GM18505 (cell line): ENCODE results near the gene SORT1.
"Not testable (repeated sequence)": the region's sequence is repeated elsewhere in the genome, so short reads cannot be mapped to it uniquely, and the experiment has no call there.

ENCODE experiments used
- ATAC-seq: cut with Tn5 transposase; IDR thresholded peaks from one replicate; pipeline ENCODE4 v1.9.1; 2021; ENCODE audit not compliant: unreplicated experiment
- POLR2A ChIP-seq: IDR thresholded peaks from 4 replicates; pipeline ENCODE4 v1.6.1; 2011; ENCODE audit warnings: borderline replicate concordance; ENCODE audit not compliant: insufficient read depth, insufficient read length; ENCODE audit errors: extremely low read depth

The SORT1 gene

DNA sequence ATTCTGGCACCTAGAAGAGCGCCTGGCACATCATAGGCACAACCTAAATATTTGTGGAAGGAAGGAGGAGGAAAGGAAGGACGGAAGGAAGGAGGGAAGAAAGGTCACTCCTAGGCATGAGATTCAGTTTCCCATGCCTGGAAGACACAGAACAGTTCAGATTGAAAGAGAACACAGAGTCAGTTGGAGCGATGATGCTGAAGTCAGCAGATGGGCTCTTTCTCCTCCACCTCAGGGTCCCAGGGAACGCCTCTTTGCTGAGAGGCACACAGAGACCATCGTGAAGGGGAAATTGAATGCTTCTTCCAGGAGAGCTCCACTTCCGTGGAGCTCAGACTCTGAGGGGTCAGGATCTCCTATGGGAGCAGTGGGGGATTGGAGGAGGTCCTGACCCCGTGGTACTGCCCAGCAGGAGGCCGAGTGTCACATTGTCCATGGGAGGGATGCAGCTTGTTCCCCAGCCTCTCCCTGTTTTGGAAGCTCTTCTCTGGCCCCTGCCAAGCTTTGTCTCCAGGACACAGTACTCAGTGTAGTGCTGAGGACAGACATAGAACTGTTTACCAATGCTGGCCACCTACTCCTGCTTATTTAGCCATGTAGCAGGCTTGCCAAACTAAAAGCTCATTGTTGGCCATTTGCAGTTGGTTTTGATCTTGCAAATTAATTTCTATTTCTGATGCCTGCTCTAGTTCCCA lies 93.3 kb downstream of the SORT1 start:
- no peak for ATAC-seq
- no peak for TF ChIP-seq POLR2A

DNA sequence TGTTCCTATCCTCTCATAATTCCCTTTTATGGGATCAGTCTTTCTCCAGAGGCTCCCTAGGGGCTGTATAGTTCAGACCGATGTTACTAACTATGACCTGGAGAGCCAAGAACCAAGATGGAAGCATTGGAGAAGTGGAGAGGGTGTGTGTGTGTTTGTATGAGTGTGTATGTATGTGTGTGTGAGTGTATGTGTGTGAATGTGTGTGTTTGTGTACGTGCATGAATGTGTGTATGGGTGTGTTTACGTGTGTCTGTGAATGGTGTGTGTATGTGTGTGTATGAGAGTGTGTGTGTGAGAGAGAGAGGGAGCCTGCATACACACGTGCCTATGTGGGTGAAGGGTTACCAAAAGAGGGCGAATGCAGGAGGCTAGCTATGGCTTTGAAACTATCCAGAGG lies 95.8 kb downstream of the SORT1 start:
- TF ChIP-seq POLR2A, result no peak
- no peak for ATAC-seq

DNA sequence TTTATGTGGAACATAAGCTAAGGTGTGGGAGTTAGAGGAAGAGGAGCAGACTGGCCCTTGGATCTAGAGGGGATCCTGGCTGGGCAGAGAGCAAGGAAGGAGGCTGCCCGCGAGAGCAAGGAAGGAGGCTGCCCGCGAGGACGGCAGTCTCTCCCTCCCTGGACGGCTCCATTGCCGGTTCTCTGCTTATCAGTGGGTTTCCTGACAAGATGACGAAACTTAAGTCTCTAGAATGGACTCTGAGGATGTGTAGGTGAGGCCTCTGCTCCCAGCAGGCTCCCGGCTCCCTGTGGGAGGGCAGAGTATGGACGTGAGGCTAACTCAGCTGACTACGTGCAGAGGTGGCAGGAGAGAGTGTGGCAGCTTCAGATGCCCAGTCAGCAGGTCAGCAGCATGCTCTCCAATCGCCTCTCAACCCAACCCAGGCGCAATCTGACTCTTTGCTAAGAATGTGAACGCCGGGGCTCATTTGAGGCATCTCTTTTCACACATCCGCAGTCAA lies 97.0 kb downstream of the SORT1 start:
- ATAC-seq, result no peak
- no peak for TF ChIP-seq POLR2A

DNA sequence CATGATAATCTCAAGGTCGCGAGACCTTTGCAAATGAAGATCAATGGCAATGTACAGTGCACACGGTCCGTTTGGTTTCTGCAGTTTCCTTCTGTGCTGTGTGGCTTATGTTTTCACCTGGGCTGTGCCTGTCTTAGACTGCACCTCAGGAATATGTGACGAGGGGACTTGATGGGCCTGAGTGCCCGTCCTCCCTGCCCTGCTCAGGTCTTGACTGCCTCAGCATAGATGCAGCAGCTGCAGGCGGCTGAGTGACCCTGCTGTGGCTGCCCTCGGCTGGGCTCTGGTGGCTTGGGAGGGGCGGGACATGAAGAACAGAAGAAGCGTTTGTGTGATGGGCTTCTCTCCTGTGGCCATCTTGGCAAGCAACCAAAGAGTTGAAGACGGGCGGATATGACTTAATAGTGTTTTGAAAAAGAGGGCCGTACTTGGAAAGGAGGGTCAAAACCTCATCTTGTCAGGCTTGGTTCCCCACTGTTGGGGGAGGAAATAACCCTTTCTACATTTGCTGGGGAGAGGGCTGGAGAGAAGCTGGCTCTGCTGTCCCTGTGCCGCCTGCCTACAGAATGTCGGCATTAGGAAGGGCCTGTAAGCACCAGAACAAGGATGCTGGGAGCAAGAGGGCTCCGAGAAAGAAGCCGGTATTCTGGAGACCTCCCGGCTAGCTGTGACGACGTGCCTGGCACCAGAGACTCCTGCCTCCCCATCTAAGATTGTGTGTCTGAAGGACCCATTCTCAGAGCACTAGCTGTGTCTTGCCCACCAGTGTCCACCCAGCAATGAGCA lies 98.0 kb downstream of the SORT1 start:
- no peak for ATAC-seq
- no peak for TF ChIP-seq POLR2A

DNA sequence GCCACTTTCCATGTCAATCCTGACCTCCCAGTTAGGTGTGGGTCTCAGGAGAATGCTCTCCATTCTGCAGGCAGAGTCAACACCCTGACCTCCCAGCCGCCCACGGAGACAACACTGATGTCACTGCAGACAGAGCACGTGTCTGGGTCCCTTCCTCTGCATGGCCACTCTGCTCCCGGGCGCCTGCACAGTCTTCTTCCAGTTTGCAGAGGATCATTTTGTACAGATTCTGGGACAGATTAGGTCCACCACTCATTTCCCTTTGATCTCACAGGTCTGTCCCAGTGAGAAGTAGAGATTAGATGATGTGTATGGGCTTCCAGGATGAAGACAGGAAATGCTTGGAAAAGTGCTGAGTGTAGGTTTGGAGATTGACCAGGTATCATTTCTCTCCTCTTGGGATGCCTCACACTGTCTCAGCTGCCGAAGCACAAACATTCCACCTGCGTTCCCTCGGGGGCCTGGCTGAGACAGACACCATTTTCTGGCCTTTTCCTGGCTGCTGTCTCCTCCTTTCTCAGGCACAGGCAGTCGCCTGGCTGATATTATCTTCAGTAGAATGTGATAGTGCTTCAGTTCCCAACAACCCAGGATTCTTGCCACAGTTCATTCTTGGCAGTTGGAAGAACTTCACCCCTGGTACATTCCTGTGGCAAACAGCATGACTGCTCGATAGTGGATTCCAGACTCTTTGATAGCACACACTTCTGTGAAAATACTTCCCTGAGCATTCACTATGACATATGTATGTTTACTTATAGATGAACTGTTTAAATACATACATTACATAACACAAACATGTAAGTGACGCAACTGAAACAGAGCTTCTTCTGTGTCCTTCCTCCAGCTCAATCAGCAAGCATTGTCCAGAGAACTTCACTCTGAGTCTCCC lies 98.8 kb downstream of the SORT1 start:
- TF ChIP-seq POLR2A, result no peak
- no peak for ATAC-seq

DNA sequence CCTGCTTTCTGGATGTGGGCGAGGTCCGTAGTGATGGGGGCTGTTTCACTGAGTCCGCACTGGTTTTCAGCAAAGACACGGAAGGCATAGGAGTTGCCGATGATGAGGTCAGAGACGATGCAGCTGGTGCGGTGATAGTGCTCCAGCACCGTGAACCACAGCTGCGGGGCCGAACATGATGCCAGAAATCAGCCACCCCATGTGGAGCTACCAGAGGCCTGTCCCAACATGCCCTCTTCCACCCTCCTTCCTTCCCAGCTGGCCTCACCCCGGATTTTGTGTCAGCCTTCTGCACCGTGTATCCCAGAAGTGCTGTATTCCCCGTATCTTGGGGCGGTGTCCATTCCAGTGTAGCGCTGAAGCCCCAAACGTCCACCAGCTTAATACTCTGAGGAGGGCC lies 100.9 kb downstream of the SORT1 start:
- ATAC-seq, result no peak
- no peak for TF ChIP-seq POLR2A

DNA sequence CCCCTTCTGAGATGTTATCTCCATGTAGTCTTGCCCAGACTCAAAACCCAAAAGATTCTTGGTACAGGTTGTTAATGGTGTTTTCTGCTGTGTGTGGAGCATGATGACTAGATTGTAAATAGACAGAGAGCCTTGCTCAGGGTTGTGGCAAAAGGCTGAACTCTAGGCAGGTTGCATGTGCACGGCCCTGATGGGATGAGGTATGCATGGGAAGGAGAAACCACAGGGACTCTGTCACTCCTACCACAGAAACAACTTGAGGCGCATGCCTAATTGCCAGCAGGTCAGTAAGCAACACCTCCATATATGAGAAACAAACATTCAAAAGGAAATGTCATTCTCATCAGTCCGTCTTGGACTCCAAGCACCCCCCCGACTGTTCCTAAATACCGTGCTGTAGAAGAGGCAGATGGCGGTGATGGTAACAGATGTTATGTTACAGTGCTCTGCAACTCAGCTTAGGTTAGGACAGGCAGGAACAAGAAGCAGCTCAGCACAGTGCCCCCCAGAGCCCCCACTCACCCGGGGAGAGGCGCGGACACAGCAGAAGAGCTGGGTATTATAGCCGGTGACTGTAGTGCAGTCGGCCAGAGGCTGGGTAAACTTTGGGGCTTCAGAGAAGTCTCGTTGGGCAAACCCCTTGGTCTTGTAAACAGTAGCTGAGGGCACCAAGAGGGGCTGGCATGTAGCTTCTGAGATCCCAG lies 101.9 kb downstream of the SORT1 start:
- TF ChIP-seq POLR2A, result no peak

DNA sequence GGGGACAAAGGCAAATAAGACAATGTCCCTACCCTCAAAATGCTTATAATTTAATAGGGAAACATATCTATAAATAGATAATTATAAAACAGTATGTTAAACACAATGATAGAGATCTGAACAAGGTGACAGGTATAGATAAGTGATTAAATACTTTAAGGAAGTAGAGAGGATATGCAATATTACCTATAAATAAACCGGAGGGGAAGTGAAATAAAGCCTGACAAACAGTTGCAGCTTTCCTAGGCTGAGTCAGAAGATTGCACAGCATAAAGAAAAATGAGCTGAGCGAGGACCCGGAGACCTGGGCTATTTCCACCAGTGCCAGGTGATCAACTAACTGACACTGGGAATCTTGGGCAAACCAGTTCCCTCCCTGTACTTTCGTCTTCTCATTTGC lies 103.2 kb downstream of the SORT1 start:
- TF ChIP-seq POLR2A, result no peak
- ATAC-seq, result no peak

More for the DNA sequence above, 101.9 kb downstream of the SORT1 start:
- no peak for ATAC-seq

DNA sequence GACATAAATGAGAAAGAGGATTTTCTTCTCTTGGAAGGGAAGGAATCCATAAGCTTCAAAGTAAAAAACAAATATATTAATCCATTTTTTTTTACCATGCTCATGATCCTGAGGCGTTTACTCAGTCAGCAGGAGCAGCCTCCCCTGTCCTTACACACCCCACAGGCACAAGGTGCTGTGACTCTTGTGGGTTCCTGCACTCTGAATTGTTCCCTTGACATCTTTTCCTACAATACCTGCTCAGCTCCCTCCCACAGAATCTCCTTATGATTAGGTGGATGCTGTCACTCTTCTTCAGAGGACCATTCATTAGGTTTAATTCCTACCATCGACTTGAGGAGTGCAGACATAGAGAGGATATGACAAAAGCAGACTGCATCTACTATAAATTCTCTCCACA lies 104.7 kb downstream of the SORT1 start:
- no peak for TF ChIP-seq POLR2A
- ATAC-seq, result no peak

DNA sequence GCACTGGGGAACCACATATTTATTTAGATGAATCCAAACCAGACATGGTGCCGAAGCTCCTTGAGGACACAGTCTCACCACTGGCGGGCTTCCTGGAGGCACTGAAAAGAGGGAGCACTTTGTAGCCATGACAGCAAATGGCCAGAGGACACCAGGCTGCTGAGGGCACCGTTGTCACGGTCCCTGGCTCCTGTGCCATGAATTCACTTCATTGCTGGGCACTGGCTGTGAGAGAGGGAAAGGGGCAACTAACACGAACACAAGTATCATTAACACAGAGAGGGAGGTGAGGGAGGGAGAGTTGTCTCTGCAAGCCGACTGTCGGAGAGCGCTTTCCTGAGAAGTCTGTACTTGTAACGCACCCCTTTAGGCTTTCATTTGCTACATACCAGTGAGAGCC lies 105.4 kb downstream of the SORT1 start:
- TF ChIP-seq POLR2A, result no peak
- ATAC-seq, result no peak

DNA sequence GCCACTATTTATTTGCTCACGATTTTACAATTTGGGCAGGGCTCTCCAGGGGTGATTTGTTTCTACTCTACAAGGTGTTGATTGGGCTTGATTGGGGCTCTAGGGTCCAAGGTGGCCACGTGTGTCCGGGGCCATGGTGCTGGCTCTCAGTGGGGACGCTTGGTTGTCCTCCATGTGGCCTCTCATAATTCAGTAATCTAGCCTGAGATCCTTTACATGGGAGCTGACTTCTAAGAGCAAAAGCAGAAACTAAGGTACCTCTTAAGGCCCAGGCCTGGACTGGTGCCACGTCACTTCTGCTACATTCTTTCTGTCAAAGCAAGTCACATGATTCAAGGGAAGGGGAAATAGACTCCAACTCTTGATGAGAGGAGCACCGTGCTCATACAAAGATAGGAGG lies 106.7 kb downstream of the SORT1 start:
- TF ChIP-seq POLR2A, result no peak
- ATAC-seq, result no peak

DNA sequence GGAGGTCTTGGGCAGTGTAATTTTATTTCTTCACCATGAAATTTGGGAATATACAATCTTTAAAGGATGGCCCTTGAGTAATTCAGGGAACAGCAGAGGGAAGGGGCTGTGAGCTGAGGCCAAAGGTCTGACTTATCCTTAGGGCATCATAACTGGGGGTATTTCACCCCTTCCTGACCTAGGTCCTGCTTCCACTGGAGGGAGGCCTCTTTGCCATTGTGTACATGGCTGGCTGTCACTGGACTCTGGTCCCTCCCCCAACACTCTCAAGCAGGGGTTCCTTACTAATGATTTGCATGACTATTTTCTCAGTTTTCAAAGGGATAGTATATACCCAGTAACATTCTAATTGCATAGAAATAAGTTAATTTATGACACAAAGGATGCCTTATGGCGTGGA lies 107.6 kb downstream of the SORT1 start:
- no peak for ATAC-seq
- no peak for TF ChIP-seq POLR2A

DNA sequence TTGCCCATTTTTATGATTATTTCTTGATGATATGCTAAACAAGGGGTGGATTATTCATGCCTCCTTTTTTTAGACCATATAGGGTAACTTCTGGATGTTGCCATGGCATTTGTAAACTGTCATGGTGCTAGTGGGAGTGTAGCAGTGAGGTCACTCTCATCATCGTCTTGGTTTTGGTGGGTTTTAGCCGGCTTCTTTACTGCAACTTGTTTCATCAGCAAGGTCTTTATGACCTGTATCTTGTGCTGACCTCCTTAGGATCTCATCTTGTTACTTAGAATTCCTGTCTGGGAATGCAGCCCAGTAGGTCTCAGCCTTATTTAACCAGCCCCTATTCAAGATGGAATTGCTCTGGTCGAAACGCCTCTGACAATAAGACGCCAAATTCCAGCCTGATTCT lies 111.0 kb downstream of the SORT1 start:
- not testable (repeated sequence) for ATAC-seq
